ENCODE results near the gene UBE2D2. TPM values are rescaled to one million over a fixed set of nuclear protein-coding genes. Genes with fewer than 3 reads are reported as not detected.
"Not testable (repeated sequence)": the region's sequence is repeated elsewhere in the genome, so short reads cannot be mapped to it uniquely, and the experiment has no call there.

Gene UBE2D2
- total and polyA plus RNA-seq, 7 donors, result 61.5 to 177 (median 93.0) TPM

- DNase-seq; H3K9me3 ChIP-seq; intact Hi-C loops (cut with DNase I); H3K4me3 ChIP-seq; H3K36me3 ChIP-seq; H3K27me3 ChIP-seq; H3K27ac ChIP-seq; H3K4me1 ChIP-seq: not testable (repeated sequence)
- WGBS, 2 donors, result 79 to 83% methylated on average over 2 of the region's 2 CpGs
Measured at GRCh38 chr5:139527090-139527470, 34.1 kb upstream of the UBE2D2 start.

- 88 to 90% methylated on average over 7 of the region's 7 CpGs for WGBS, 2 donors
- H3K4me1 ChIP-seq; H3K27ac ChIP-seq; H3K9me3 ChIP-seq; H3K4me3 ChIP-seq; H3K27me3 ChIP-seq; intact Hi-C loops (cut with DNase I); H3K36me3 ChIP-seq: not testable (repeated sequence)
- peak; percentile 6 for DNase-seq
Measured at GRCh38 chr5:139527896-139528467, 33.2 kb upstream of the UBE2D2 start.

GRCh38 chr5:139528695-139529094 lies 32.4 kb upstream of the UBE2D2 start:
- DNase-seq, result peak; percentile 2
- H3K27me3 ChIP-seq; H3K9me3 ChIP-seq; H3K36me3 ChIP-seq; H3K4me1 ChIP-seq; H3K27ac ChIP-seq; H3K4me3 ChIP-seq; intact Hi-C loops (cut with DNase I): not testable (repeated sequence)
- 96 to 98% methylated on average over 8 of the region's 8 CpGs for WGBS, 2 donors

GRCh38 chr5:139530079-139530478 lies 31.1 kb upstream of the UBE2D2 start:
- H3K36me3 ChIP-seq; H3K27me3 ChIP-seq; H3K4me3 ChIP-seq; H3K4me1 ChIP-seq; intact Hi-C loops (cut with DNase I); H3K27ac ChIP-seq; DNase-seq; H3K9me3 ChIP-seq: not testable (repeated sequence)
- WGBS, 2 donors, result 90 to 95% methylated on average over 2 of the region's 2 CpGs

GRCh38 chr5:139531772-139532169 lies 29.4 kb upstream of the UBE2D2 start:
- Histone ChIP-seq H3K4me3 (no peak overlapping the region), H3K9me3 (no peaks in the 10 kb centered on the region), H3K4me1 (no peaks in the 10 kb centered on the region), H3K36me3 (no peaks in the 10 kb centered on the region), H3K27me3 (no peaks in the 10 kb centered on the region), H3K27ac (no peak overlapping the region)
- intact Hi-C loops (cut with DNase I), result no loop called here
- DNase-seq, result no peak
- 95 to 97% methylated on average over 3 of the region's 3 CpGs for WGBS, 2 donors
- no peak for TF ChIP-seq POLR2A (IDR thresholded peaks at IDR 0.05)
- no peak for TF ChIP-seq EP300 (IDR thresholded peaks at IDR 0.05)
- TF ChIP-seq CTCF (IDR thresholded peaks at IDR 0.05), result no peak

GRCh38 chr5:139543423-139543991 lies 17.6 kb upstream of the UBE2D2 start:
- TF ChIP-seq POLR2AphosphoS5 (IDR thresholded peaks at IDR 0.05), result no peak
- no peak for TF ChIP-seq POLR2A (IDR thresholded peaks at IDR 0.05)
- no peak for TF ChIP-seq EP300 (IDR thresholded peaks at IDR 0.05)
- no peak for TF ChIP-seq CTCF (IDR thresholded peaks at IDR 0.05)
- Histone ChIP-seq H3K4me3 (peak overlapping the region in 3 of 4 donors; percentile 4 to 14 (median 5)), H3K36me3 (no peaks in the 10 kb centered on the region), H3K4me1 (no peaks in the 10 kb centered on the region), H3K27me3 (no peaks in the 10 kb centered on the region), H3K9me3 (no peaks in the 10 kb centered on the region), H3K27ac (no peak overlapping the region)
- WGBS, 2 donors, result 7 to 8% methylated on average over 24 of the region's 24 CpGs
- intact Hi-C loops (cut with DNase I), result no loop called here
- DNase-seq, result peak; percentile 69

GRCh38 chr5:139546593-139546992 lies 14.5 kb upstream of the UBE2D2 start:
- H3K9me3 ChIP-seq; intact Hi-C loops (cut with DNase I); H3K27me3 ChIP-seq; DNase-seq; H3K36me3 ChIP-seq; H3K27ac ChIP-seq; H3K4me3 ChIP-seq; H3K4me1 ChIP-seq: not testable (repeated sequence)
- WGBS, 2 donors, result 89% methylated on average over 6 of the region's 6 CpGs
